Ovary (tissue), 3 donors: Measurements from ENCODE around the gene ADAMTS2.

ENCODE experiments used
- POLR2A ChIP-seq: fragments of 450-650 bp; IDR thresholded peaks from one replicate; pipeline ENCODE4 v1.6.1; 2017; ENCODE audit warnings: antibody characterized with exemption, mild to moderate bottlenecking, moderate library complexity
- TF ChIP-seq, protein P1 (sequence below), 3 donors: fragments of 450-650 bp in 2 of 3; fragments of 200-600 bp in 1 of 3; IDR thresholded peaks; one replicate each; pipeline versions ENCODE4 v1.5.1 to v1.8.0; 2016 to 2022; ENCODE audit warnings: antibody characterized with exemption in 3 of 3, mild to moderate bottlenecking in 1 of 3
- donor health status: DM: no; HTN: no; CAD: no.

DNA sequence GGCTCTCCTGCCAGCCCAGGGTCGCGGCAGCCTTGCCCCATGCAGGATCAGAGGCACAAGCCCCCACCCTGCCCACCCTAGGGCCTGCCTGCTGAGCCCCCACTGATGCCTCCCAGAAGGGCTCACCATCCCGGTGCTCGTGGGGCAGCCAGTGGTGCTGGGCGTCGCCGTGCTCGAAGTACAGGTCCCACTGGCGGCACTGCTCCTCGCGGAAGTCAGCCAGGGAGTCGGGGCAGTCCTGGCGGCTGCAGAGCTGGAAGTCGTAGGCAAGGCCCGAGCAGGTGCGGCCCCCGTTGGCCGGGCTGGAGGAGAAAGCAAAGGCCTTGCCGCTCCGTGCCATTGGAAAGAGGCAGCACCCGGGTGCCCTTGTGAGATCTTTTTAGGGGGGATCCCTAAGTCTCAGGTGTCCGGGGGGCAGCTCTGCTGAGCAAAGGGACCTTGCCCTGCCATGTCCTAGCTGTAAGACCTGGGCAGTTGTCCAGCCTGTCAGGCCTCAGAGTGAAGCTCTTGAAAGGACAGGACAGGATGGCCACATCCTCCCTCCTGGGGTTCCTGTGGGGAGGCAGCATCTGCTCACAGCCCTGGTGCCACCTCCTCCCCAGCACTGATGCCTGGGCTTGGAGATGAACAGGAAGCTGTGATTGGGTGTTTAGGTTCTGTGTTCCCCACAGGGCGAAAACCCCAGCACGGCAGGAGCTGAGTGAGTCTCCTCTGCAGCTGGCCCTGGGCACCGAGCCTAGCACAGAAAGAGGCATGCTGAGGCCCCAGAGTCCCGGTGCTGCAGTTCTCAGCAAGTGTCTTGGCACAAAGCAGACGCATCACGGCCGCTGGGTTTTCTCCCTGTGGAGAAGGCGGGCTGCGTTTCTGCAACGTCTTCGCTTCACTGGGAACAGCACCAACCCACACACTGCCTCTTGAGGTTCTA is 207.4 kb downstream of the ADAMTS2 start:
- TF ChIP-seq, protein P1, sequence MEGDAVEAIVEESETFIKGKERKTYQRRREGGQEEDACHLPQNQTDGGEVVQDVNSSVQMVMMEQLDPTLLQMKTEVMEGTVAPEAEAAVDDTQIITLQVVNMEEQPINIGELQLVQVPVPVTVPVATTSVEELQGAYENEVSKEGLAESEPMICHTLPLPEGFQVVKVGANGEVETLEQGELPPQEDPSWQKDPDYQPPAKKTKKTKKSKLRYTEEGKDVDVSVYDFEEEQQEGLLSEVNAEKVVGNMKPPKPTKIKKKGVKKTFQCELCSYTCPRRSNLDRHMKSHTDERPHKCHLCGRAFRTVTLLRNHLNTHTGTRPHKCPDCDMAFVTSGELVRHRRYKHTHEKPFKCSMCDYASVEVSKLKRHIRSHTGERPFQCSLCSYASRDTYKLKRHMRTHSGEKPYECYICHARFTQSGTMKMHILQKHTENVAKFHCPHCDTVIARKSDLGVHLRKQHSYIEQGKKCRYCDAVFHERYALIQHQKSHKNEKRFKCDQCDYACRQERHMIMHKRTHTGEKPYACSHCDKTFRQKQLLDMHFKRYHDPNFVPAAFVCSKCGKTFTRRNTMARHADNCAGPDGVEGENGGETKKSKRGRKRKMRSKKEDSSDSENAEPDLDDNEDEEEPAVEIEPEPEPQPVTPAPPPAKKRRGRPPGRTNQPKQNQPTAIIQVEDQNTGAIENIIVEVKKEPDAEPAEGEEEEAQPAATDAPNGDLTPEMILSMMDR (IDR thresholded peaks at IDR 0.05) = no peak
- no peak for TF ChIP-seq POLR2A
